Bronchus fibroblast of lung (primary cell): Measurements from ENCODE around the gene RPL31. TPM values are rescaled to one million over a fixed set of nuclear protein-coding genes. Genes with fewer than 3 reads are reported as not detected.

ENCODE experiments used
- total RNA-seq: library from RNA; depleted of rRNA; stranded (reverse); fragments of >200 nt; gene quantifications from 2 replicates; pipeline ENCODE4 v1.2.3, GENCODE V29; 2015

The RPL31 gene
- 885 and 989 TPM in 2 replicates for total RNA-seq

GRCh38 chr2:101001691-101002561, at the start of gene RPL31:
Gene RPL31 (plus strand): TSS chr2:101002289. CDS start chr2:101002702, 413 bp downstream.

Other genes starting within 250 kb of the RPL31 start
- 14.6 and 31.8 TPM in 2 replicates for gene NPAS2, start 182.2 kb upstream of the RPL31 start, total RNA-seq
- 4.4 and 5.2 TPM in 2 replicates for gene TBC1D8, start 149.1 kb downstream of the RPL31 start, total RNA-seq